ENCODE results near the gene EXO1. TPM values are rescaled to one million over a fixed set of nuclear protein-coding genes. Genes with fewer than 3 reads are reported as not detected.

EXO1 gene
- total RNA-seq, 4 donors from 2014 or later: 0.66 to 5.8 (median 1.8) TPM

- no peaks in the 10 kb centered on the region for H3K27me3 ChIP-seq
Observed at GRCh38 chr1:241917487-241917886, 69.5 kb downstream of the EXO1 start.

GRCh38 chr1:241918879-241919278 is 70.9 kb downstream of the EXO1 start:
- TF ChIP-seq POLR2A (IDR thresholded peaks at IDR 0.05) (no peak), CTCF (IDR thresholded peaks at IDR 0.05) (no peak)
- H3K9me3 ChIP-seq: no peaks in the 10 kb centered on the region

More at GRCh38 chr1:241917487-241917886, 69.5 kb downstream of the EXO1 start:
- Histone ChIP-seq H3K36me3 (no peaks in the 10 kb centered on the region), H3K4me1 (no peaks in the 10 kb centered on the region), H3K4me3 (no peak overlapping the region), H3K9me3 (no peaks in the 10 kb centered on the region), H3K27ac (no peak overlapping the region)
- DNase-seq: no peak
- no peak for TF ChIP-seq POLR2A (IDR thresholded peaks at IDR 0.05)
- TF ChIP-seq CTCF (IDR thresholded peaks at IDR 0.05): no peak

GRCh38 chr1:241924080-241924808 is 76.2 kb downstream of the EXO1 start:
- H3K27ac ChIP-seq: no peak overlapping the region
- no peak overlapping the region for H3K4me3 ChIP-seq
- no peak for TF ChIP-seq POLR2A (IDR thresholded peaks at IDR 0.05)
- TF ChIP-seq CTCF (IDR thresholded peaks at IDR 0.05): no peak
- H3K9me3 ChIP-seq: no peaks in the 10 kb centered on the region
- no peaks in the 10 kb centered on the region for H3K27me3 ChIP-seq
- no peaks in the 10 kb centered on the region for H3K36me3 ChIP-seq
- H3K4me1 ChIP-seq: no peaks in the 10 kb centered on the region
- no peak for DNase-seq

More at GRCh38 chr1:241918879-241919278, 70.9 kb downstream of the EXO1 start:
- Histone ChIP-seq H3K36me3 (no peaks in the 10 kb centered on the region), H3K27me3 (no peaks in the 10 kb centered on the region), H3K4me3 (no peak overlapping the region), H3K27ac (no peak overlapping the region), H3K4me1 (no peaks in the 10 kb centered on the region)
- DNase-seq: no peak

GRCh38 chr1:241926141-241926540 is 78.1 kb downstream of the EXO1 start:
- H3K36me3 ChIP-seq: no peaks in the 10 kb centered on the region
- peak in 1 of 3 donors; percentile 7 for DNase-seq
- no peaks in the 10 kb centered on the region for H3K4me1 ChIP-seq
- no peaks in the 10 kb centered on the region for H3K9me3 ChIP-seq
- H3K27me3 ChIP-seq: no peaks in the 10 kb centered on the region
- H3K27ac ChIP-seq: no peak overlapping the region
- H3K4me3 ChIP-seq: no peak overlapping the region
- TF ChIP-seq CTCF (IDR thresholded peaks at IDR 0.05) (no peak), POLR2A (IDR thresholded peaks at IDR 0.05) (no peak)

- Histone ChIP-seq H3K36me3 (no peaks in the 10 kb centered on the region), H3K4me3 (no peak overlapping the region), H3K27ac (no peak overlapping the region), H3K9me3 (no peaks in the 10 kb centered on the region), H3K27me3 (no peaks in the 10 kb centered on the region), H3K4me1 (no peaks in the 10 kb centered on the region)
- DNase-seq: no peak
- TF ChIP-seq CTCF (IDR thresholded peaks at IDR 0.05) (no peak), POLR2A (IDR thresholded peaks at IDR 0.05) (no peak)
Observed at GRCh38 chr1:241927321-241927720, 79.3 kb downstream of the EXO1 start.

All from Peyer's patch (tissue), 4 donors.